Stimulated activated CD4-positive, alpha-beta T cell treated with anti-CD3 and anti-CD28 coated beads, Interleukin-1b, Interleukin-23, amount 100 ng/mL, for 48 hours (primary cell): ENCODE results near the gene KATNBL1.

Source experiments
- DNase-seq: peaks from one replicate; pipeline ENCODE4 v3.0.0-alpha.2; 2020

The KATNBL1 gene

GRCh38 chr15:34114215-34114614 is 95.7 kb downstream of the KATNBL1 start:
- no peak for DNase-seq

- DNase-seq: no peak
Observed at GRCh38 chr15:34111488-34111887, 98.4 kb downstream of the KATNBL1 start.

- DNase-seq: no peak
Observed at GRCh38 chr15:34109797-34110663, 99.9 kb downstream of the KATNBL1 start.

- no peak for DNase-seq
Observed at GRCh38 chr15:34107315-34107714, 102.6 kb downstream of the KATNBL1 start.

- no peak for DNase-seq
Observed at GRCh38 chr15:34106423-34106822, 103.5 kb downstream of the KATNBL1 start.

- DNase-seq: no peak
Observed at GRCh38 chr15:34102175-34102925, 107.5 kb downstream of the KATNBL1 start.

- peak; percentile 99 for DNase-seq
Observed at GRCh38 chr15:34101366-34102174, 108.3 kb downstream of the KATNBL1 start, which contains the start of the genes EMC7 and PGBD4. Gene EMC7 (minus strand): TSS chr15:34101862. CDS start chr15:34101839, 23 bp downstream. Gene PGBD4 (plus strand): TSS chr15:34102083. CDS start chr15:34102532, 449 bp downstream.

- DNase-seq: no peak
Observed at GRCh38 chr15:34099914-34100313, 110.0 kb downstream of the KATNBL1 start.
